OCI-M2 (cell line): ENCODE results near the gene CMTM7.
"Not testable (repeated sequence)": the region's sequence is repeated elsewhere in the genome, so short reads cannot be mapped to it uniquely, and the experiment has no call there.

Experiments
- DNase-seq: peaks from one replicate; lab custom pipeline; 2025; ENCODE audit not compliant: unreplicated experiment; lab: John Stamatoyannopoulos, UW

Gene CMTM7

GRCh38 chr3:32455609-32456428 lies 64.2 kb downstream of the CMTM7 start:
- DNase-seq: no peak

- DNase-seq: no peak
These were observed 64.9 kb downstream of the CMTM7 start for GRCh38 chr3:32456429-32457130.

GRCh38 chr3:32457971-32458471 lies 66.4 kb downstream of the CMTM7 start:
- no peak for DNase-seq

GRCh38 chr3:32459450-32459849 lies 67.8 kb downstream of the CMTM7 start:
- DNase-seq: no peak

- DNase-seq: no peak
These were observed 68.5 kb downstream of the CMTM7 start for GRCh38 chr3:32460031-32460749.

- DNase-seq: not testable (repeated sequence)
These were observed 69.3 kb downstream of the CMTM7 start for GRCh38 chr3:32460817-32461496.

DNA sequence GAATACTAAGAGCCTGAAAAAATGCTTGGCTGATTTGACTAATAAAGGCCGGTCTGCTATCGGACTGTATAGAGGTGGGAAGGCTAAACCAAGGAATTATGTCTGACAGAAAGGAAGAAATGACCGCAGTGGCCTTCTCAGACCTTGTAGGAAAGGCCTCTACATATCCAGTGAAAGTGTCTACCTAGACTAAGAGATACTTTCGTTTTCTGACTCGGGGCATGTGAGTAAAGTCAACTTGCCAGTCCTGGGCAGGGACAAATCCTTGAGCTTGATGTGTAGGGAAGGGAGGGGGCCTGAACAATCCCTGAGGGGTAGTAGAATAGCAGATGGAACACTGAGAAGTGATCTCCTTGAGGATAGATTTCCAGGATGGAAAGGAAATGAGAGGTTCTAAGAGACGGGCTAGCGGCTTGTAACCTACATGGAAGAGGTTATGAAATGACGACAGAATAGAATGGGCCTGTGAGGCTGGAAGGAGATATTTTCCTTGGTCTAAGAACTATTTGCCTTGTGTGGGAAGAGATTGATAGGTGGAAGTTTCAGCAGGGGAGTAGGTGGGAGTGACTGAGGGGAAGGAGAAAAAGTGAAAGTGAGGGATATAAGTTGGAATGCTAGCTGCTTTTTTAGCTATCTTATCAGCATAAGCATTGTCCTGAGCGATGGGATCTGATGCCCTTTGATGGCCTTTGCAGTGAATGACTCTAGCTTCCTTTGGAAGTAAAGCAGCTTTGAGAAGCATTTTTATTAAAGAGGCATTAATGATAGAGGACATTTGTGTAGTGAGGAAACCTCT lies 70.7 kb downstream of the CMTM7 start:
- not testable (repeated sequence) for DNase-seq

DNA sequence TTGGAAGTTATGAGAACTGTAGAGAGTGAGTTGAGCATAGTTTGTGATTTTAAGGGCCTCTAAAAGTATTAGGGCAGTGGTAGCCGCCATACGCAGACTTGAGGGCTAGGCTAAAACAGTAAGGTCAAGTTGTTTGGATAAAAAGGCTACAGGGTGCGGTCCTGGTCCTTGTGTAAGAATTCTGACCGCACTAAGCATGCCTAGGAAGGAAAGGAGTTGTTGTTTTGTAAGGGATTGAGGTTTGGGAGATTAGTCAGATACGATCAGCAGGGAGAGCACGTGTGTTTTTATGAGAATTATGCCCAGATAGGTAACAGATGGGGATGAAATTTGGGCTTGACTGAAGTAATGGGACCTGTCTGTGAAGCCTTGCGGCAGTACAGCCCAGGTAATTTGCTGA lies 71.8 kb downstream of the CMTM7 start:
- not testable (repeated sequence) for DNase-seq

DNA sequence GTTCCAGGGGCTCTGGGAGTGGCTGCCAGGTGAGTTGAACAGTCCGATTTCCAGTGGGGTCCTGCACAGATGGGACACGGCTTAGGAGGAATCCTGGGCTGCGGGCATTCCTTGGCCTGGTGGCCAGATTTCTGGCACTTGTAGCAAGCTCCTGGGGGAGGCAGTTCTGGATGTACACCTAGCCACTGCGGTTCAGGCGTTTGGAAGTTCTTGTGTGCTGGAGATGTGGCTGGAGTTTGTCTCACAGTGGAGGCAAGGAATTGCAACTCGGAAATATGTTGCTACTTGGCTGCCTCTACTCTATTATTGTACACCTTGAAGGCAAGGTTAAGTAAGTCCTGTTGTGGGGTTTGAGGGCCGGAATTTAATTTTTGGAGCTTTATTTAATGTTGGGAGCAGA lies 73.1 kb downstream of the CMTM7 start:
- DNase-seq: not testable (repeated sequence)

GRCh38 chr3:32466808-32467207 lies 75.2 kb downstream of the CMTM7 start:
- DNase-seq: not testable (repeated sequence)

DNA sequence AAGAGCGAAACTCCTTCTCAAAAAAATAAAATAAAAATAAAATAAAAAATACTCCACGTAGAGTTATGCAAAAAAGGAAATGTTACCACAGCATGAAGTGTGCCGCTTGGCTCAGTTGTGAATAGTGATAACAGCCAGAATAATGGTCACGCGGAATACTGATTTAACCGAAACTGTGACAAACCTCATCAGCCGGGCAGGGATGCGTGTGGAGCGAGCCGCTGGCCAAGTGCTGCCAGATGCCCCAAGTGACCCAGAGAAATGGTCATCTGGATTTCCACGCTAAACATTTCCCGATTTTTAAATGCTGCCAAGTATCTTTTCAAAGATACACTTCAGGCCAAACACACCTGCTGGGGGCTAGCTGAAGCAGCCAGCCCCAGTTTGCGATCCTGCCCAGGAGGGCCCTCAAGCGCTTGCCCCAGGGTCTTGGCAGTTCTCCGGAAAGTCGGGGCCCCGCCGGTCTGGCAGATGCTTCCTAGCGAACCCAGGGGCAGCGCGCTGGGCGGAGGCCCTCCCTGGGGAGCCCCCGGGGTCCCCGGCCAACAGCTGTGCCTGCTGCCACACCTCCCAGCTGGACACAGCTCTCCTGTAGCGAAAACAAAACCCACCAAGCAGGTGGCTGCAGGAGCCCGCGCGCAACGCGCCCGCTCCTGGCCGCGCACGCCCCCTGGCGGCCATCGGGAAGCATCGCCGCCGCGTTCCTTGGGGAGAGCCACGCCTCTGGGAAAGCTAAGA lies 75.8 kb downstream of the CMTM7 start:
- no peak for DNase-seq

GRCh38 chr3:32469151-32469874 lies 77.7 kb downstream of the CMTM7 start:
- DNase-seq: no peak

GRCh38 chr3:32470362-32470761 lies 78.7 kb downstream of the CMTM7 start:
- no peak for DNase-seq

DNA sequence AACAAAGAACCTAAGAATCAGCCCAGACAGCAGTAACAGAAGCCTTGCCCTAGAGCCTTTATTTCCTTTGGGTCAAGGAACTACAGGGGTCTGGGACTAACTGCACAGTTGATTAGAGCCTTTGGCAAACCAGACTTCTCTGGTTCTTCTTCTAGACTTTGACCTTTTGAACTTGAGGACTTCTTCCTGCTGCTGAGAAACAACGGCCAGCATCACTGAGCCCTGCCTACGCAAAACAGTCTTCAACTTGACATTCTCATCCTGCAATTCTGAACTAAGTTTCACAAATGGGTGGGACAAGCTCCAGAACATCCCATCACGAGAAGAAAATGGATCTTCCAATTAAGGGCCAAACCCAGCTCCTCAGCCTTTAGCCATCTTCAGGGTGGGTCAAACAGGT lies 79.6 kb downstream of the CMTM7 start:
- DNase-seq: no peak

DNA sequence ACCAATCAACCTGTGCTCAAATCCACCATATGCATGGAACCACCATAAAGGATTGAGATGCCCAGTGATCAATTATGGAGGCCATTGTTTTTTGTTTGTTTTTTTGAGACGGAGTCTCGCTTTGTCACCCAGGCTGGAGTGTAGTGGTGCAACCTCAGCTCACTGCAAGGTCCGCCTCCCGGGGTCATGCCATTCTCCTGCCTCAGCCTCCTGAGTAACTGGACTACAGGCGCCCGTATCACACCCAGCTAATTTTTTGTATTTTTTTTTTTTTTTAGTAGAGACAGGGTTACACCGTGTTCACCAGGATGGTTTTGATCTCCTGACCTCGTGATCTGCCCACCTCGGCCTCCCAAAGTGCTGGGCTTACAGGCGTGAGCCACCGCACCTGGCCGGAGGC lies 80.5 kb downstream of the CMTM7 start:
- DNase-seq: not testable (repeated sequence)

DNA sequence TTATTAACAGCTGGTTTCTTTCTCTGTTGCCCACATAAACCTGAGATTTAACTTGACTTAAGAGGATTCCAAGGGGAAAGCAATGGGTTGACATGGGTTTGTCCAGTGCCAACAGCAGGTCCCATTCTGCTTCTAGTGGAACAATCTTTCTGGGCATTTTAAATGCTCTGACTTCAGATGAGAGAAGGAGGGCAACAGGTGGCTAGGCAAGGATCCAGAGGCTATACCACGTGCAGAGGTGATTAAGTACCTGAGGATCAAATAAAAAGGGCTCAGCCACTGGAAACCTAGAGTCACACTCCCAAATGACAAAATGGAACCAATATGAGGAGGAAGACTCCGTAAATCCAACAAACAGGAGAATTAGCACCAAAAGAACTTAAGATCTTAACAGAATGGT lies 82.5 kb downstream of the CMTM7 start:
- no peak for DNase-seq

GRCh38 chr3:32480604-32481003 lies 89.0 kb downstream of the CMTM7 start:
- DNase-seq: no peak

DNA sequence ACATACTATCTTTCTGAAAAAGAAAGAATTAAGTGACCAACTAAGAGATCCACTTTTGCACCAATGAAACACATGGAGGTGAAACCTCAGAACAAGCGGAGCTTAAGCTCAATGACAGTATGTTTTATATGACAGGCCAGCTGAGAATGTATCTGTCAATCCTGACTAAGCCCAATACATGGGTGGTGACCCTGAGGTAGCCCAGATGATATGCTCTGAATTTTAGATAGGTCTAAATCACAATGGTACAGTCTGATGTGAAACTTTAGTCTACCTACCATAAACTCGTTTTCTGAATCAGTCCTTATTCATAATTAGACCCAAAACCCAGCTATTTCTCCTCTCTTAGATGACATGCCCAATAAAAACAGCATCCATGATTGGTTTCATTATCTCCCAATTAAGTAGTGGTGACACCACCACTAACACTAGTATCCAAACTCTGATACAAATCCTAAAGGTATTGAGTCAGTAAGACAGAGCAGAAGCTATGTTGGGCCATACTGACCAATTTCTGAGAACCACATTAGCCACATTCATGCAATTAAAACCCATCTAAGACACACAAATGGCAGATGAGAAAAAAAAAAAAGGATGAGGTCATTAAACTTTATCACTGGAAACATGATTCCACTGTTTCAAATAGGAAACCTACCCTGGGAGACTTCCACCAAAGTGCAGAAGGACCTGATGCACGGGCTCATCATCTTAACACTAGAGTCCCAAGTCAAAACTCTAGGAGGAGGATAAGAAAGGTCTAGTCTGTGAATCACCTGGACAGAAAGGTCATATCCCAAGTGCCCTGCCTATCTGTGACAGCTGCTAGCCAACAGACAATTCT lies 90.4 kb downstream of the CMTM7 start:
- no peak for DNase-seq
